IMR-90 (cell line): Measurements from ENCODE around the gene KDM3A. TPM values are rescaled to one million over a fixed set of nuclear protein-coding genes. Genes with fewer than 3 reads are reported as not detected.

ENCODE experiments used
- ATAC-seq: fragments of 200-7000 bp; cut with Tn5 transposase; 2 replicates; pipeline ENCODE4 v1.9.1; 2020; ENCODE audit warnings: low read depth, mild to moderate bottlenecking, moderate library complexity
- BruUV-seq: library from RNA; stranded (reverse); fragments of 400-500 nt; replicated peaks from 2 replicates; lab custom pipeline; 2021; lab: Mats Ljungman, UMichigan
- CTCF ChIA-PET: fragments of 300-600 bp; formaldehyde crosslinking; extraction: SDS; loops from one replicate; lab custom pipeline; 2021; ENCODE audit warnings: antibody characterized with exemption; lab: Yijun Ruan, JAX
- POLR2A ChIA-PET: fragments of 300-600 bp; sonication (Branson Sonifier 250); formaldehyde crosslinking; loops from one replicate; lab custom pipeline; 2022; ENCODE audit warnings: antibody characterized with exemption; ENCODE audit not compliant: unreplicated experiment; lab: Charles Lee
- DNase-seq: peaks from one replicate; pipeline ENCODE4 v3.0.0; 2013
- H2AFZ ChIP-seq: replicated peaks from 2 replicates; pipeline ENCODE3; 2013; ENCODE audit warnings: low read length, mild to moderate bottlenecking; ENCODE audit not compliant: poor library complexity
- H2AK5ac ChIP-seq: 2 replicates; pipeline ENCODE4 v1.6.1; 2013; ENCODE audit warnings: low read depth, low read length, inconsistent platforms
- H2AK9ac ChIP-seq: replicated peaks from 2 replicates; pipeline ENCODE3; 2013; ENCODE audit warnings: mild to moderate bottlenecking, low read depth, low read length, moderate library complexity; ENCODE audit not compliant: poor library complexity
- H2BK120ac ChIP-seq: 2 replicates; pipeline ENCODE4 v1.6.1; 2013; ENCODE audit warnings: low read depth, low read length, inconsistent platforms
- H2BK15ac ChIP-seq: 3 replicates; pipeline ENCODE4 v1.6.1; 2013; ENCODE audit warnings: low read depth, low read length, inconsistent platforms
- H2BK20ac ChIP-seq: 2 replicates; pipeline ENCODE4 v1.6.1; 2013; ENCODE audit warnings: low read depth, mild to moderate bottlenecking, inconsistent platforms, low read length, moderate library complexity
- H2BK5ac ChIP-seq: 2 replicates; pipeline ENCODE4 v1.6.1; 2013; ENCODE audit warnings: mild to moderate bottlenecking, low read depth, low read length, inconsistent platforms; ENCODE audit not compliant: poor library complexity, severe bottlenecking
- H3K14ac ChIP-seq: replicated peaks from 2 replicates; pipeline ENCODE4 v1.6.1; 2013; ENCODE audit warnings: low read depth, low read length, inconsistent platforms
- H3K18ac ChIP-seq: 2 replicates; pipeline ENCODE4 v1.6.1; 2013; ENCODE audit warnings: low read depth, low read length, control low read depth
- H3K23ac ChIP-seq: 2 replicates; pipeline ENCODE4 v1.6.1; 2013; ENCODE audit warnings: low read depth, low read length, inconsistent platforms
- H3K27ac ChIP-seq: 2 replicates; pipeline ENCODE4 v1.5.1; 2013; ENCODE audit warnings: mild to moderate bottlenecking, control low read depth, low read length; ENCODE audit not compliant: insufficient read depth
- H3K27me3 ChIP-seq: 2 replicates; pipeline ENCODE4 v1.6.1; 2013; ENCODE audit warnings: low read length; ENCODE audit not compliant: control insufficient read depth, insufficient read depth
- H3K36me3 ChIP-seq: 2 replicates; pipeline ENCODE4 v1.6.1; 2013; ENCODE audit warnings: low read length, mixed read lengths; ENCODE audit not compliant: control insufficient read depth, insufficient read depth
- H3K4ac ChIP-seq: 2 replicates; pipeline ENCODE4 v1.6.1; 2013; ENCODE audit warnings: low read depth, low read length, inconsistent platforms
- H3K4me1 ChIP-seq: 2 replicates; pipeline ENCODE4 v1.6.1; 2013; ENCODE audit warnings: low read length, mixed read lengths; ENCODE audit not compliant: control insufficient read depth, insufficient read depth
- H3K4me2 ChIP-seq: 2 replicates; pipeline ENCODE4 v1.6.1; 2013; ENCODE audit warnings: low read depth, mild to moderate bottlenecking, control low read depth, low read length, moderate library complexity
- H3K4me3 ChIP-seq: 2 replicates; pipeline ENCODE4 v1.5.1; 2013; ENCODE audit warnings: low read depth, mild to moderate bottlenecking, control low read depth, low read length, moderate library complexity; ENCODE audit not compliant: insufficient read depth
- H3K56ac ChIP-seq: 2 replicates; pipeline ENCODE4 v1.6.1; 2013; ENCODE audit warnings: low read length, inconsistent platforms; ENCODE audit not compliant: insufficient read depth; ENCODE audit errors: extremely low read depth
- H3K79me1 ChIP-seq, 2 experiments: 2 replicates each; pipeline ENCODE4 v1.6.1; 2013; ENCODE audit warnings: low read length in 2 of 2, inconsistent platforms in 1 of 2, low read depth in 1 of 2
- H3K9ac ChIP-seq: 2 replicates; pipeline ENCODE4 v1.6.1; 2013; ENCODE audit warnings: low read depth, low read length, control low read depth
- H3K9me1 ChIP-seq: 2 replicates; pipeline ENCODE4 v1.6.1; 2013; ENCODE audit warnings: low read length, inconsistent platforms; ENCODE audit not compliant: insufficient read depth
- H3K9me3 ChIP-seq: 2 replicates; pipeline ENCODE4 v1.6.1; 2013; ENCODE audit warnings: low read length; ENCODE audit not compliant: control insufficient read depth, insufficient read depth
- H4K20me1 ChIP-seq: 2 replicates; pipeline ENCODE4 v1.6.1; 2013; ENCODE audit warnings: low read length, inconsistent platforms; ENCODE audit not compliant: insufficient read depth
- H4K5ac ChIP-seq: 2 replicates; pipeline ENCODE4 v1.6.1; 2013; ENCODE audit warnings: mild to moderate bottlenecking, low read depth, low read length, control low read depth
- H4K8ac ChIP-seq, 2 experiments: 2 replicates each; pipeline ENCODE4 v1.6.1; 2013; ENCODE audit warnings: low read depth in 2 of 2, low read length in 2 of 2, control low read depth in 1 of 2, inconsistent platforms in 1 of 2
- H4K91ac ChIP-seq: 2 replicates; pipeline ENCODE4 v1.6.1; 2013; ENCODE audit warnings: low read depth, low read length, inconsistent platforms; ENCODE audit not compliant: insufficient read depth
- MAFK ChIP-seq: IDR thresholded peaks from 2 replicates; pipeline ENCODE4 v1.6.1; 2012; ENCODE audit warnings: low read depth, low read length, improper control_type of control experiment
- dilution Hi-C: fragments of 300-500 bp; cut with HindIII; formaldehyde crosslinking; loops from one replicate; pipeline ENCODE4 v1.14.3; 2018; ENCODE audit warnings: low sequenced_read_pairs; ENCODE audit not compliant: unreplicated experiment
- in situ Hi-C: fragments of 300-500 bp; cut with MboI; formaldehyde crosslinking; loops from 3 replicates; pipeline ENCODE4 v1.14.3; 2019; ENCODE audit warnings: low sequenced_read_pairs, inconsistent platforms, mixed read lengths
- intact Hi-C: fragments of 100-400 bp; cut with micrococcal nuclease; formaldehyde crosslinking; loops from 2 replicates; pipeline ENCODE4 v1.10.0; 2022
- polyA plus RNA-seq, 3 experiments: library from polyadenylated mRNA; depleted of rRNA; stranded (reverse); fragments of >200 nt; gene quantifications; 2 replicates each; pipeline ENCODE4 v1.2.3, GENCODE V29; 2012; ENCODE audit warnings: low replicate concordance in 1 of 3
- total RNA-seq: library from RNA; depleted of rRNA; stranded (reverse); fragments of >200 nt; gene quantifications from 2 replicates; pipeline ENCODE4 v1.2.3, GENCODE V29; 2012
- TF ChIP-seq, protein P1 (sequence below): fragments of 150-350 bp; IDR thresholded peaks from 2 replicates; pipeline ENCODE4 v1.6.1; 2017; ENCODE audit warnings: mild to moderate bottlenecking, antibody characterized with exemption, low read length, low read depth

The KDM3A gene
- total and polyA plus RNA-seq, 2 of the 4 experiments (the other 2 are of a cell fraction): 24.8 to 33.3 TPM

GRCh38 chr2:86434290-86434689 lies 6.9 kb upstream of the KDM3A start:
- no peaks in the 10 kb centered on the region for H3K4me1 ChIP-seq
- no peak overlapping the region for H3K18ac ChIP-seq
- no peak overlapping the region for H2BK120ac ChIP-seq
- no peak overlapping the region for H2BK5ac ChIP-seq
- no peak overlapping the region for H2AFZ ChIP-seq
- no peak overlapping the region for H2BK15ac ChIP-seq
- no peak overlapping the region for H3K23ac ChIP-seq
- no peak overlapping the region for H3K14ac ChIP-seq
- H3K9me1 ChIP-seq: no peaks in the 10 kb centered on the region
- no peak overlapping the region for H3K9ac ChIP-seq
- H3K4me2 ChIP-seq: no peak overlapping the region
- H4K5ac ChIP-seq: no peak overlapping the region
- intact Hi-C loops: no loop called here
- H3K4me3 ChIP-seq: no peak overlapping the region
- ChIA-PET POLR2A (no interaction called here), CTCF (no interaction called here)
- H3K9me3 ChIP-seq: 0 out of 2 replicates have a peak, but pooled peaks cover under 1% of the 10 kb centered on the region
- in situ Hi-C loops: no loop called here
- H3K79me1 ChIP-seq: no peaks in the 10 kb centered on the region
- peaks cover 2% of the 10 kb centered on the region for H3K27me3 ChIP-seq
- no peak overlapping the region for H3K4ac ChIP-seq
- dilution Hi-C loops: no loop called here
- TF ChIP-seq, protein P1, sequence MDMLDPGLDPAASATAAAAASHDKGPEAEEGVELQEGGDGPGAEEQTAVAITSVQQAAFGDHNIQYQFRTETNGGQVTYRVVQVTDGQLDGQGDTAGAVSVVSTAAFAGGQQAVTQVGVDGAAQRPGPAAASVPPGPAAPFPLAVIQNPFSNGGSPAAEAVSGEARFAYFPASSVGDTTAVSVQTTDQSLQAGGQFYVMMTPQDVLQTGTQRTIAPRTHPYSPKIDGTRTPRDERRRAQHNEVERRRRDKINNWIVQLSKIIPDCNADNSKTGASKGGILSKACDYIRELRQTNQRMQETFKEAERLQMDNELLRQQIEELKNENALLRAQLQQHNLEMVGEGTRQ: no peak
- TF ChIP-seq MAFK: peak; percentile 92
- no peak overlapping the region for H4K8ac ChIP-seq
- no TSS peak for BruUV-seq
- no peak overlapping the region for H2AK5ac ChIP-seq
- ATAC-seq (no peak), DNase-seq (no peak)
- no peak overlapping the region for H4K91ac ChIP-seq
- no peak overlapping the region for H3K56ac ChIP-seq
- no peak overlapping the region for H2BK20ac ChIP-seq
- H3K27ac ChIP-seq: no peak overlapping the region
- H4K20me1 ChIP-seq: no peaks in the 10 kb centered on the region
- H2AK9ac ChIP-seq: no peak overlapping the region
- no peaks in the 10 kb centered on the region for H3K36me3 ChIP-seq
